Activated naive CD4-positive, alpha-beta T cell treated with anti-CD3 and anti-CD28 coated beads, Interleukin-2, amount 50 U/mL, for 72 hours (primary cell): ENCODE results near the gene DLST. TPM values are rescaled to one million over a fixed set of nuclear protein-coding genes. Genes with fewer than 3 reads are reported as not detected.
"Not testable (repeated sequence)": the region's sequence is repeated elsewhere in the genome, so short reads cannot be mapped to it uniquely, and the experiment has no call there.

Experiments used
- ATAC-seq, 2 donors: fragments of 150-1000 bp; cut with Tn5 transposase; 2 replicates each; pipeline ENCODE4 v1.10.0; 2021; ENCODE audit warnings: mild to moderate bottlenecking in 2 of 2, moderate library complexity in 2 of 2
- DNase-seq, 2 donors: peaks; one replicate each; pipeline ENCODE4 v3.0.0; 2021 to 2022; ENCODE audit warnings: low spot score in 2 of 2
- H3K27ac Mint-ChIP-seq, 2 donors: one replicate each; pipeline ENCODE4 v1.8.0; 2022; ENCODE audit warnings: mild to moderate bottlenecking in 2 of 2, mixed read lengths in 2 of 2
- H3K36me3 Mint-ChIP-seq, 2 donors: one replicate each; pipeline ENCODE4 v1.8.0; 2022; ENCODE audit warnings: mixed read lengths in 2 of 2
- H3K9me3 Mint-ChIP-seq, 2 donors: one replicate each; pipeline ENCODE4 v1.8.0; 2022; ENCODE audit warnings: mixed read lengths in 2 of 2
- total RNA-seq, 2 donors: library from RNA; stranded (reverse); gene quantifications; one replicate each; pipeline ENCODE4 v1.2.3, GENCODE V29; 2022

The DLST gene
- total RNA-seq, 2 donors from 2014 or later = 125 to 135 TPM

DNA sequence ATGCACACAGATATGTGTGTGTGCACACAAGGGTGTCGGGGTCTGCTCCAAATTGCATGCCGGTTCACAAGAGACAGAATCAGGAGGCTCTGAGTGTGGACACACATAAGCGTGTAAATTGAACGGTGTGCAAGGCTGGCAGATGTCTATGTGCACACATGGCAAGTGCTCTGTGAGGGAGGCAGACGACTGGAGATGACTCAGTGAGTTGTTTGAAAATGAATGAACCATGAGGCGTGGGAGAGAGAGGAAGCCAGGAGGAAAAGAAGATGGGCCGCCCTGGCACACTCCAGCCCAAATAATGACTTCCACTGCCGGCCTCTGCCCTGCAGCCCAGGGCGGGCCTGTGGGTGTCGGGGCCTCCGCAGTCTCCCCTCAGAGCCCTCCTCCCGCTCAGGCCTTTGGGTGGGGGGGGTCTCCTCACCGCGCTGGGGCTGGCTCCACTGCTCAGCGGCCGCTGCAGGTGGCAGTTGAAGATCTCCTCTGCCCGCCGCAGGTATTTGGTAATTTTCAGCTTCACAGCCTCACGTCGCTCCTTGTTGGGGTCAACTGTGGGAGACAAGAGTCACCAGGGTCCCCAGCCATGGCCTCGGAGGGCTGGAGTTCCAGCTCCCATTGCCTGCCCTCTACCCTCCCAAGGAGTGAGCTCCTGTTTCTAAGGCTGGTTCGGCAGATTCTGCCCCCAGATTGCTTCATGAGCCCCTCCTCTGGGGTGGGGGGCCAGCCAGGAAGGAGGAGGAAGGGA, 37.9 kb downstream of the DLST start:
- DNase-seq = no peak
- no peaks in the 10 kb centered on the region for H3K9me3 Mint-ChIP-seq
- no peak for ATAC-seq
- peak overlapping the region in 1 of 2 donors; percentile 81 for H3K27ac Mint-ChIP-seq
- no peaks in the 10 kb centered on the region for H3K36me3 Mint-ChIP-seq

DNA sequence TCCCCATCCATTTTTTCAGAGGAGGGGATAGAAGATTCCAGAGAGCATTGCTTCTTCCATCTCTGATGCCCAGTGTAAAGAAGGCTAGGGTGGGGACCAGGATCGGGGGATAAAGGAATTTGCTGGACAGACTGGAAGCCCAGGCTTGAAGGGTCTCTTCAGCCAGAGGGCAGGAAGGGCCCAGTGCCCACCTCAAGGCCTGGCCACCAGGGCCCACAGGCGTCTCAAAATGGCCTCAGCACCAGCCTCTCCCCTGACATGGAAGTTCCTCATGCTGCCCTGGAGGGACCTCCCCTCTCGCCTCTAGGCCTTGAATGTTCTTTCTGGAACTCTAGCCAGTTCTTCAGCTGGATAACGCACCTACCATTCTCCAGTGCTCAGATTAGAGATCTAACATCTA, 38.6 kb downstream of the DLST start:
- Mint-ChIP-seq H3K36me3 (no peaks in the 10 kb centered on the region), H3K9me3 (no peaks in the 10 kb centered on the region), H3K27ac (peak overlapping the region; percentile 10 to 59)
- no peak for DNase-seq
- no peak for ATAC-seq

DNA sequence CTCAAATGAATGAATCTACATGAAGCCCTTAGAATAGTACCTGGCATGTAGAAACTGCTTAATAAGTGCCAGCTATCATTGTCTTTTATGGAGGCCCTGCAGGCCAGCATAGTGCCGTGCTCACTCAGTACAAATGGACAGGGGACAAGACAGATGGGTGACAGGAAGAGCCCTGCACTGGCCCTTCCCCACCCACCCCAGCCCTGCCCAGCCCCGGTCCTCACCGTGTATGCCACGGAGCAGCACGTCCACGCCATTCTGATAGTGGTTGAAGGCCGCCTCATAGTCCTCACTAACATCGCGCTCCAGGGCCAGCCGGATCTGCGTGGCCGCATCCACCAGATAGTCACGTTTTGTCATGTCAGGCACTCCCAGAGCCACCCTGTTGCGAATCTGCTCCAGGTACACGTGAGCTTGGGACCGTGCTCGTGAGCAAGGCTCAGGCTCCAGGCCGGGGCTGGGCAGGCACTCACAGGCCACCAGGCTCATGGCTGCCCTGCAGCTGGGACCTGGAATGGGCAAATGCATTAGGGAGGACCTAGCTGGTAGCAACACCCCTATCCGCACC, 39.4 kb downstream of the DLST start:
- DNase-seq (no peak), ATAC-seq (no peak)
- Mint-ChIP-seq H3K27ac (peak overlapping the region in 1 of 2 donors; percentile 59), H3K36me3 (no peaks in the 10 kb centered on the region), H3K9me3 (no peaks in the 10 kb centered on the region)

DNA sequence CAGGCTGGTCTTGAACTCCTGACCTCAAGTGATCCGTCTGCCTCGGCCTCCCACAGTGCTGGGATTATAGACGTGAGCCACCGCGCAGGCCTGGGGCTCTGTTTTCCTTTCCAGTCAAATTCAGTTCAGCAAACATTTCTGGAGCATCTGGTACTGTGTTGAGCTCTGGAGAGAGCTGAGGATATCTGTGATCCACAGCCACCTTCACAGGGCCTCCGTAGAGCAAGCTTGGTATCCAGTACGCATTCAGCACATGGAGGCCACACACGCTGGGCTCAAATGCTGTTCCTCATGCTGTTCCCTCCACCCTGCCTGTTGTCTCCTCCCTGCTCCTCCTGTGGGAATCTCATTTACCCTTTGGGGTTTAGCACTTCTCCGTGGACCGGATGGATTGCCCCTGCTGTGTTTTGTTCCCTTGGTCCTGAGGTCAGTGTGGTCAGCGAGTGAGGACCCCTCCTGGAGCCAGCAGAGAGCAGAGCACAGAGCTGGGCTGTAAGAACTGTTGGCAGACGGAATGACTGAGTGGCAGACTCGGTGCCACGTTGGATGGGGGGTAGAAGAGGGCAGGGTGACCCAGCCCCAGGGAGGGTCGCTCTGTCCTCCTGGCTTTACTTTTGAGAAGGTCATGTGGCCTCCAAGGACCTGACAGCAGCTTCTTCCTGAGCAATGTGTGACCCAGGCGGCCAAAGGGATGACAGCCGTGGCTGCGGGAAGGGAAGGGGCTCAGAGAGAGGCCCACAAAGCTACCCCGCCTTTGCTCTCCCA, 40.5 kb downstream of the DLST start:
- ATAC-seq (no peak), DNase-seq (no peak)
- no peaks in the 10 kb centered on the region for H3K9me3 Mint-ChIP-seq
- H3K36me3 Mint-ChIP-seq = no peaks in the 10 kb centered on the region
- H3K27ac Mint-ChIP-seq = peak overlapping the region in 1 of 2 donors; percentile 29

DNA sequence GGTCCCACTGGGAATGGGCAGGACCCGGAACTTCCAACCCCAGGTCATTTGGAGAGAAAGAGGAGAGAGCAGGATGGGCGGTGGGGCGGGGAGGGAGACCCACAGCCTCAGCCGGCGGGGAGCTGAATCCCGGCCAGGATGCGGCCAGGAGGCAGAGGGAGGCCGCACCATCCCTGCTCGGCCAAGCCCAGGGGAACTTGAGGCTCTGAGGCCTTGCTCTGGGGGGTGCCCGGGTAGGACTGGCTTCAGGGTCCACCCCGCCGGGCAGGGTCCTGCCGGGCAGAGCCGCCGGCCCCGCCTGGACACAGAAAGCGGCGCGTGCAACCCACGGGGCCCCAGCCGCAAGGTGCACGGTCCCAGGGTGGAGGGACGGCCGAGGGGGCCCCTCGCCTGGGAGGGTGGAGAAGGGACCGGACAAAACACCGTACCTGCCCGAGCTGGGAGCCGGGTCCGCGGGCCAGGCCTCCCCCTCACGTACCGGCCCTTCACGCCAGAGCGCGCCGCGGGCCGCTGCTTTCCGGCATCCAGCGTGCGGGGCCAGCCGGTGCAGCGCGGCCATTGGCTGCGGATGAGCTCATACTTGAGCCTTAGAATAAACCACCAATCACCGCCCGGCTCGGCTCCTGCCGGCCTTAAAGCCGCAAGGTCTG, 41.2 kb downstream of the DLST start, which contains the start of gene RPS6KL1:
Gene RPS6KL1 (minus strand): TSS at position 509 of the 650 bp plus-strand sequence. CDS start 1,719 bp downstream, outside the sequence.
- ATAC-seq (peak; percentile 98 to 99), DNase-seq (peak in 1 of 2 donors; percentile 76)
- peak within 1 kb of the TSS in 1 of 2 donors; percentile 29 for H3K27ac Mint-ChIP-seq
- no peaks in the 10 kb centered on the region for H3K9me3 Mint-ChIP-seq
- no peaks in the 10 kb centered on the region for H3K36me3 Mint-ChIP-seq

DNA sequence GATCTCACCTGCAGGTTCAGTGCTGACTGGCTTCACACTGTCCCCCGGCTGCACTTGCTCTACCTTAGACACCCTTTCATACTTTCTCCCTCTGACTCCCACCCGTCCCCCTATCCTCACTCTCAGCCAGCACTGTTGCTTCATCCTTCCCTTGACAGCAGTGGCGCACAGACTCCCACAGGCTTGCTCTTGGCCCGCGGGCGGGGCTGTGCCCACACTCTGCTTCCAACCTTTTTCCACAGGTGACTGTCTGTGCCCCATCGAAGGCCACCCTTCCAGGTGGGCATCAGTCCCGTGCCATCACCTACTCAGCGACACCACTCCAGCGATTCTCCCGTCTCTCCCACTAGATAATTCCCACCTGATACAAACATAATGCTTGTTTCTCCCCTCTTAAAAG, 42.3 kb downstream of the DLST start:
- H3K27ac Mint-ChIP-seq = no peak overlapping the region
- ATAC-seq (no peak), DNase-seq (no peak)
- no peaks in the 10 kb centered on the region for H3K36me3 Mint-ChIP-seq
- no peaks in the 10 kb centered on the region for H3K9me3 Mint-ChIP-seq

DNA sequence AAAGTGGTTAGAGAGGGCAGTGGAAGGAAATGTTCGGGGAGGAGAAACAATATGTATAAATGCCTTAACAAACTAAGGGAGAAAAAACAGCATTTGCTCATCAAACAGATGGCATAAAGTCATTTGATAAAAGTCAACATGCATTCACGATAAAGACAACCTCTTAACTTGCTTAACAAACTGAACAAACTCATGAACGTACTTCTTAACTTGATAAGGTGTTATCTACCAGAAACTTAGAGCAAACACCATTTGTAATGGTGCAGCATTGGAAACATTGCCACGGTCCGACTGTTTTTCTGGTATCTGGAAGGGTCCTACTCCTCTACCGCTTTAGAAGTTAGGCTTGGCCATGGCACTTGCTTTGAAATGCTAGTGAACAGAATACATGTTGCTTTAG, 45.5 kb downstream of the DLST start:
- Mint-ChIP-seq H3K27ac (no peak overlapping the region), H3K36me3 (no peaks in the 10 kb centered on the region), H3K9me3 (no peaks in the 10 kb centered on the region)
- DNase-seq (no peak), ATAC-seq (no peak)

DNA sequence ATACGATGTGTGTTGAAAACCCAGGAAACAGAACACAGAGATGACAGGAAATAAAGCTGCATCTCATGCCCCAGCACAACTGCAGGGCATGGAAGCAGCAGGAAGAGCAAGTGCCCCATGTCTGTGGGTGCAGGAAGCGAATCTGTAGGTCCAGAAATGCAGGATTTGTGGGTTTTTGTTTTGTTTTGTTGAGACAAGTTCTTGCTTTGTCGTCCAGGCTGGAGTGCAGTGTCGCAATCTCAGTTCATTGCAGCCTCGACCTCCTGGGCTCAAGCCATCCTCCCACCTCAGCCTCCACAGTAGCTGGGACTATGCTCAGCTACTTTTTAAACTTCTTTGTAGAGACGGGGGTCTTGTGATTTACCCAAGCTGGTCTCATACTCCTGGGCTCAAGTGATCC, 47.5 kb downstream of the DLST start:
- DNase-seq (no peak), ATAC-seq (no peak)
- Mint-ChIP-seq H3K9me3 (no peaks in the 10 kb centered on the region), H3K27ac (no peak overlapping the region), H3K36me3 (no peaks in the 10 kb centered on the region)

DNA sequence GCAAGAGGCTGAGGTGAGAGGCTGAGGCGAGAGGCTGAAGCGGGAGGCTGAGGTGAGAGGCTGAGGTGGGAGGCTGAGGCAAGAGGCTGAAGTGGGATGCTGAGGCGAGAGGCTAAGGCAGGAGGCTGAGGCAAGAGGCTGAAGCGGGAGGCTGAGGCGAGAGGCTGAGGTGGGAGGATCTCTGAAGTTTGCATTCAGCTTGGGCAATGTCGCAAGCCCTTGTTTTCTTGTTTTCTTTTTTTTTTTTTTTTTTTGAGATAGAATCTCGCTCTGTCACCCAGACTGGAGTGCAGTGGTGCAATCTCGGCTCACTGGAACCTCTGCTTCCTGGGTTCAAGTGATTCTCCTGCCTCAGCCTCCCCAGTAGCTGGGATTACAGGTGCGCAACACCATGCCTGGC, 50.0 kb downstream of the DLST start:
- H3K36me3 Mint-ChIP-seq, ATAC-seq: not testable (repeated sequence)
- peak overlapping the region in 1 of 2 donors; percentile 87 for H3K27ac Mint-ChIP-seq

DNA sequence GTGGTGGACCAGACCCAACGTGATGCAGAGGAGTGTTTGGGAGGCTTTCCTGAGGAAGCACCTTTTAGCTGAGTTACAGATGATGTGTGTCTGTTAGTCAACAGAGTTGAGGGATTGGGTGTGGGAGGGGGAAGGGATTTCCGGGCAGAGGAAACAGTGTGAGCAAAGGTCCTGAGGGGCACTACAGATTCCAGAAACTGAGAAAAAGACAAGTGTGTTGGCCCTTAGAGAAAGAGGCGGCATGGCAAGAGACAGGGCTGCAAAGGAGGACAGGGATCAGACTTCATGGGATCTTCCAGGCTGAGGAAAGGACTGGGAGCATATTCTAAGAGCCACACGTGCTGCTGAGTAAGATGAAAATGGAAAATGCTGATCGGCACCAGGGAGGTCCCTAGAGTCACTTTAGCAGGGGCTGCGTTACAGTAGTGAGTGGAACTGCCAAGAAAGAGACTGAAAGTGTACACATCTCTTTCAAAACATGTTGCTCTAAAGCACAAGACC, 50.7 kb downstream of the DLST start:
- Mint-ChIP-seq H3K27ac (peak overlapping the region in 1 of 2 donors; percentile 51), H3K36me3 (no peaks in the 10 kb centered on the region), H3K9me3 (no peaks in the 10 kb centered on the region)
- ATAC-seq (no peak), DNase-seq (no peak)

More for the DNA sequence above, 50.0 kb downstream of the DLST start:
- not testable (repeated sequence) for DNase-seq, H3K9me3 Mint-ChIP-seq

DNA sequence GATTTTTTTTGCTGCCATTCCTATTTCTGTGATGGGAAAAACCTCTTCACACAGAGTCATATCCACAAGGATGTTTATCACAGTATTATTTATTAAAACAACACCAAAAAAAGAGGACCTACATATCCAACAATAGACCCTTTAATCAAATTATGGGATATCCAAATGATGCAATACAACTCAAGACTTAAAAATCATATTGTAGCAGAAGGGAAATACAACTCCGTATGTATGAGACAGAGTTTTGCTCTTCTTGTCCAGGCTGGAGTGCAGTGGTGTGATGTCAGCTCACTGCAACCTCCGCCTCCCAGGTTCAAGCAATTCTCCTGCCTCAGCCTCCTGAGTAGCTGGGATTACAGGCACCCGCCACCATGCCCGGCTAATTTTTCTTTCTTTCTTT, 51.2 kb downstream of the DLST start:
- not testable (repeated sequence) for H3K27ac Mint-ChIP-seq, ATAC-seq, H3K36me3 Mint-ChIP-seq, H3K9me3 Mint-ChIP-seq, DNase-seq

DNA sequence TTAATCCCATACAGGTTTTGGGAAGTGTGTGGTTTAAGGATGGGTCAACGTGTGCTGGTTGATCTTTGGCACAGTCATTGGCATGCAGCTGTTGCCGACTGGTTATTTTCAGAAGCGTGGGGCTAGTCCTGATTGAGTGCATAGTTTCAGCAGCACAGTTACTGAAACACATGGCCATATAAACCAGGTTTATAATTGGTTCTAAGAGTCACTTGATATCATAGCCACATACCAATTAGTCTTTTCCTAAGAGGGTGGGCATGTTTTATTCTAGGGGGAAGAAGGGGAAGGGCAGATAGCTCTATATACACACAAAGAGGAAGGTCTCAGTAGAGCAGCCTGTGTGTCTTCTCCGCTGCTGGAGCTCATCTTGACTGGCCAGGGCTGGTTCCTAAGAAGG, 52.3 kb downstream of the DLST start:
- Mint-ChIP-seq H3K27ac (no peak overlapping the region), H3K36me3 (peaks cover 0 to 3% of the 10 kb centered on the region in 2 donors), H3K9me3 (peaks cover 7% of the 10 kb centered on the region in 2 donors)
- ATAC-seq (no peak), DNase-seq (no peak)

DNA sequence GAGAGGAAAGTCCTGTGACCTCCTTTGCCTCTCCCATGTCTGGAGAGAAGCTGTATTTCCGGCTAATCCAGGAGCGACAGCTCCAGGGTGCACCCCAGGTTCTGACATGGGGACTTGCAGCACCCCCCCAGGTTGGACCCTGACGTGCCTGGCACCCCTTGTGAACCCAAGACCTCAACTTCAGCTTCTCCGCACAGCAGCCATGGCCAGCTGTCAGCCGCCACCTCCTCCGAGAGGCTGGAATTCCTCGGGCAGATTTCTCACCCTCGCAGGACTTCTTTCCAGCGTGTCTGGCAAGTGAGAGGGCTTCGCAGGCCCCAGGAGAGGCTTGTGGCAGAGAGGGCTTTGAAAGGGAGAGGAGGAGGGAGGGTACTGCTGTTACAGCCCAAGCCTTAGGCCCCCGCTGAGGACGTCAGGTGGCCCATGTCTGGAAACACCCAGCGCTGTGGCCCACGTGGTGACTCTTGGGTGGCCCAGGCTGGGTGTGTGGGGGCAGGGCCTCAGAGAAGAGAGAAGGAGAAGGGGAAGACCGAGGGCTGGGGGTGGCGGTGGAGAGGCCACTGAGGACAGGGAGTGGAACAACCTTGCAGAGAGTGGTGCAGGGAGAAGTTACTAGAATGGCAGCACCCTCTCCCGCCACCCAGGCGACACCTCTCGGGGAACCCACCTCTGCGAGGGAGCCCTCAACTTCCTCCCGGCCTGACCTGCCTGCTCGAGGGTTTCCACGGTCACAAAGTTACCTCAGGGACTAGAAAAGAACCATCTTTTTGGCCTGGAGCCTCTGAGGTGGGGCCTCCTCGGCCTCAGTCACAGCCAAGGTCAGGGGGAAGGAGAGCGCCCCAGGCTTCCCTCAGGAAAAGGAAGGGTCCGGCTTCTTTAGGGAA, 53.0 kb downstream of the DLST start:
- H3K27ac Mint-ChIP-seq = peak overlapping the region in 1 of 2 donors; percentile 73
- peaks cover 0 to 6% of the 10 kb centered on the region in 2 donors for H3K36me3 Mint-ChIP-seq
- ATAC-seq (no peak), DNase-seq (no peak)
- H3K9me3 Mint-ChIP-seq = peaks cover 7% of the 10 kb centered on the region in 2 donors

DNA sequence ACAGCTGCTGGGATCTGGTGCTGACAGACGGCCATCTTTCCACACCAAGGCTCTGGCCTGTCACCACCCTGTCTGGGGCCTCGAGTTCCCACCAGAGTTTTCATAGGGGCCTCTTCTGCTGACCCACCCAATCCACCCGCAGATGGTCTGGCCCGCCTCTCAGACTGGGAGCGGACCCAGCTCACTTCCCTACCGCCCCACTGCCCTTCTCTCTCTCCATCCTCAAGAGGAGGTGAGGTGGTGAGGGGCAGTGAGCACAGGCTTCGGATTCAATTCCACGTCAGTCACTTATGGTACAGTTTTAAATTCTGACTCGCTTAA, 53.6 kb downstream of the DLST start:
- ATAC-seq = no peak
- H3K27ac Mint-ChIP-seq = no peak overlapping the region
- H3K36me3 Mint-ChIP-seq = peaks cover 0 to 6% of the 10 kb centered on the region in 2 donors

DNA sequence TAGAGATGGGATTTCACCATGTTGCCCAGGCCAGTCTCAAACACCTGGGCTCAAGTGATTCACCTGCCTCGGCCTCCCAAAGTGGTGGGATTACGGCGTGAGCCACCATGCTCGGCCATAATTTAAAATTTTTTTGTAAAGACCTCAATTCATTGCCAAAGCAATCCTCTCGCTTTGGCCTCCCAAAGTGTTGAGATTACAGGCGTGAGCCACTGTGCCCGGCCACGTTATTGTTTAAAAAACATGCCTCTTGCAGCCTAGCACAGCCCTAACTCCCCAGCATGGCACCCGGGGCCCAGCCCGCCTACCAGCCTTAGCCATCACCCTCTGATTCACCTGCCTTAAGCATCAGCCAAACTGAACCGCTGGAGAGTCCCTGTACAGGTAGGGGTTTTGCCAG, 54.4 kb downstream of the DLST start:
- ATAC-seq (no peak), DNase-seq (no peak)
- H3K36me3 Mint-ChIP-seq = peaks cover 0 to 6% of the 10 kb centered on the region in 2 donors
- H3K9me3 Mint-ChIP-seq = peaks cover 7% of the 10 kb centered on the region in 2 donors
- H3K27ac Mint-ChIP-seq = no peak overlapping the region

More for the DNA sequence above, 53.6 kb downstream of the DLST start:
- H3K9me3 Mint-ChIP-seq = peaks cover 7% of the 10 kb centered on the region in 2 donors
- no peak for DNase-seq

DNA sequence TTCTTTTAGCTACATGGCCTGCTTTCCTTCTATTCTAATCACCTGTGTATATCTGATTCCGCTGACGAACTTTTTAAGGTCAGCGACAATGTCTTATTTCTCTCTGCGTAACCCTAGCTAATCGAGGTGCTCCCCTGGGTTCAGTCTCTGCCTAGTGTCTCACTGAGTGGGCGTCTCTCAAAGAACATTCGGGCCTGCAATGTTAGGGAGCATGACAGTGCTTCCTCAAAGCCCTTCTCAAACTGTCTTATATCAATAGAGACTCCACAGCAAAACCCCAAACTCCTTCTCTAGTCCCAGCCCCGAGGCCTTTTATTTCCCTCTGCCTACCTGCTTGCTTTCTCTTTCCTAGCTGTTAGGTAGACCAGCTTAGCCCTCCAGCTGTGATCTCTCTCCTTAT, 55.0 kb downstream of the DLST start:
- DNase-seq (no peak), ATAC-seq (no peak)
- peak overlapping the region in 1 of 2 donors; percentile 75 for H3K27ac Mint-ChIP-seq
- H3K36me3 Mint-ChIP-seq = peaks cover 2 to 6% of the 10 kb centered on the region in 2 donors
- peaks cover 7% of the 10 kb centered on the region in 2 donors for H3K9me3 Mint-ChIP-seq
